ENCODE results near the gene ATP11B.

The ATP11B gene

GRCh38 chr3:182913889-182914288 is 120.6 kb downstream of the ATP11B start:
- DNase-seq: peak; percentile 76

DNA sequence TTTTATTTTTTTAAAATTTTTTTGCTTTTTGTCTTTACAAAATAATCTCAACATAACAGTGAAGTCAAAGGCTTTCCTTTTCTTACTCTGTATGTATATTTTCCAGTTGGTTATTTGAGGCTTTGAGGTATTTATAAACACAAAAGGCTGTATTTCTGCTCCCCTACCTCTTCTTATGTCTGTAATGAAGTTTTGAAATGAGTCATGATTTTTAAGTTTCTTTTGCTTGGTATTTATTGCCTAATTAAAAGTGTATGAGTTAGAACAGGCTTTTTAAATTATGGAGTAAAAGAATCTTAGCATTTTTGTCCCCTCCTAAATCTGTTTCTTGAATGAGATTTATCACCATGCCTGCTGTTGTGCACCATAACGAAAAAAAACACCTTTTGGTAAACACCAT is 121.0 kb downstream of the ATP11B start:
- no peak for DNase-seq

- no peak for DNase-seq
Measured at GRCh38 chr3:182917134-182917533, 123.8 kb downstream of the ATP11B start.

DNA sequence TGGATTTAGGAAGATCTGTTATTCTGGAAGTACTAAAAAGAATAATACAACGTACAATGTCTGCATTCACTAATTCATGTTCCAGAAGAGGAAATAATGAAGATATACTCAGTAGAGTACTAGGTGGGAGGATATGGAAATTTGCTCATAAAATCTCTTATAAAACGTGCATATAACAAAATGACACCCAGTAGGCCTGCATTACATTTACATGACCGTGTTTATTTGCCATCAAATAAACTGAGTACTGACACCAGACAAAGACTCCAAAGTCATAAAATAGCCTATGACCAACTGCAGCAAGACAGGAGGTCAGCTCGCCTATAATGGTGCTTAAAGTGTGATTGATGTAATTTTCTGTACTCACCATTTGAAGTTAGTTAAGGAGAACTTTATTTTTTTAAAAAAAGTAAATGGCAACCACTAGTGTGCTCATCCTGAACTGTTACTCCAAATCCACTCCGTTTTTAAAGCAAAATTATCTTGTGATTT is 126.6 kb downstream of the ATP11B start:
- DNase-seq: no peak

DNA sequence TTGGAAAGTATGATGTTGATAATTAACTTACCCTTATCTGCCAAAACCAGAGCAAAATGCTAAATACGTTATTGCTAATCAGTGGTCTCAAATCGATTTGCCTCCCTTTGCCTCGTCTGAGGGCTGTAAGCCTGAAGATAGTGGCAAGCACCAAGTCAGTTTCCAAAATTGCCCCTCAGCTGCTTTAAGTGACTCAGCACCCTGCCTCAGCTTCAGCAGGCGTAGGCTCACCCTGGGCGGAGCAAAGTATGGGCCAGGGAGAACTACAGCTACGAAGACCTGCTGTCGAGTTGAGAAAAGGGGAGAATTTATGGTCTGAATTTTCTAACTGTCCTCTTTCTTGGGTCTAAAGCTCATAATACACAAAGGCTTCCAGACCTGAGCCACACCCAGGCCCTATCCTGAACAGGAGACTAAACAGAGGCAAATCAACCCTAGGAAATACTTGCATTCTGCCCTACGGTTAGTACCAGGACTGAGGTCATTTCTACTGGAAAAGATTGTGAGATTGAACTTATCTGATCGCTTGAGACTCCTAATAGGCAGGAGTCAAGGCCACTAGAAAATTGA is 127.3 kb downstream of the ATP11B start:
- DNase-seq: no peak

DNA sequence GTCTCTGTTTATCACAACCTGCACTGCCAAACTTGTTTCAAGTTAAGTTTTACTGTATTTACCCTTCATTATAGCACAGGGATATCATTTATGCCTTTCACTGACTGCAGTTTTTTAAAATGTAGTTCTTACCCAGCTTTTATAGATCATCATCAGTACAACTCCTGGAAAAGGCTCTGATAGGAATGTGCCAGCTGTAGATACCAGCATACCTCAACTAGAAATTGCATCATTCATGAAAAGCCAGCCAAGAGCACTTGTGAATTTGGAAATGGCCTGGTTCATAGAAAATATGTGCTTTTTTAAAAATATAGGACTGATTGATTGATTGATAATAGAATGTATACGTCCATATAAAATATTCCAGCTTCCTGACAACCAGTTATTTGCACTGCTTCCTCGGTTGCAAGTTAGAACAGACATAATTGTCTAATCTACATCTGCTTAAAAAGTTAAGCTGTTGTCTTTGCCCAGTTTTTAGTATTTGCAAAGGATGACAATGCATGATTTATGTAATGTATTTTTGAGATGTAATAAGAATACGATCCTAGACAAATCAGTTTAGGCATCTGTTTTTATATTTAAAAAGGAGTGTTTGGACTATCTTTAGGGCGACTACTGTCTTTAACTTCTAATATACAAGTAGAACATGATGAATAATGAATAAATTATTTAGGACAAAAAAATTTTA is 128.5 kb downstream of the ATP11B start:
- DNase-seq: no peak

DNA sequence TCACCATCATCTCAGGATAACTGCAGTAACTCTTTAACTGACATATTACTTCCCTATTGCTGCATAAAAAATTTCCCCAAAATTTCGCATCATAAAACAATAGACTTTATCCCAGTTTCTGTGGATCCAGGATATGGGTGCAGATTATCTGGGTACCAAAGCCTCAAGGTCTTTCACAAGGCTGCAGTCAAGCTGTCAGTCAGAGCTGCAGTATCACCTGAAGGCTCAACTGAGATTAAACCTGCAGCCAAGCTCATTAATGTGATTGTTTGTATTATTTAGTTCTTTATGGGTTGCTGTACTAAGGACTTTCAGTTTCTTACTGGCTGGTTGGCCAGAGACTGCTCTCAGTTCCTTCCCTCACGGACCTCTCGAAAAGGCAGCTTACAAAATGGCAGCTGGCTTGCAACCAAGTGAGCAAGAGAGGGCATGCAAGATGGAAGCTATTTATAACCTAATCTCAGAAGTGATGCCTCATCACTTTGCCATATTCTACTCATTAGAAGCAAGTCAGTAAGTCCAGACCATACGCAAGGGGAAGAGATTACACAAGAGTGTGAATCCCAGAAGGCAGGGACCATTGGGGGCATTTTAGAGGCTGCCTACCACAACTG is 132.1 kb downstream of the ATP11B start:
- no peak for DNase-seq

- no peak for DNase-seq
Measured at GRCh38 chr3:182925944-182926337, 132.6 kb downstream of the ATP11B start.

DNA sequence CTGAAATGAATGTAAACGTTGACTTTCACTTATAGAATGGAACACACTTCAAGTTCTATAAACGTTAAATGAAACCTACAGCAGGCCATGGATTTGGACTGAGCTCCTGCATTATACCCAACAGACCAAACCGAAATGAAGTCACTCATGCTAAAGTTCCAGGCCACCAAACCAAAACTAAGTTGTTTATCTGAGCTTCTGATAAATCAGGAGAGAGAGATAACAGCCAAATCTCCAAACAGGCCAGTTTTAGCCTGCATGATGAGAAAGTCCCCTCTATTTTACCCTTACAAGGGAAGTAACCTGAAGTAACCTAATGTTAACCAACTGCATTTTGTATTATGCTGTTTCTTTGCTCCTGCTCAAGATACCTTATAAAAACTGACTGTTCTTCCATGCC is 142.5 kb downstream of the ATP11B start:
- DNase-seq: no peak

DNA sequence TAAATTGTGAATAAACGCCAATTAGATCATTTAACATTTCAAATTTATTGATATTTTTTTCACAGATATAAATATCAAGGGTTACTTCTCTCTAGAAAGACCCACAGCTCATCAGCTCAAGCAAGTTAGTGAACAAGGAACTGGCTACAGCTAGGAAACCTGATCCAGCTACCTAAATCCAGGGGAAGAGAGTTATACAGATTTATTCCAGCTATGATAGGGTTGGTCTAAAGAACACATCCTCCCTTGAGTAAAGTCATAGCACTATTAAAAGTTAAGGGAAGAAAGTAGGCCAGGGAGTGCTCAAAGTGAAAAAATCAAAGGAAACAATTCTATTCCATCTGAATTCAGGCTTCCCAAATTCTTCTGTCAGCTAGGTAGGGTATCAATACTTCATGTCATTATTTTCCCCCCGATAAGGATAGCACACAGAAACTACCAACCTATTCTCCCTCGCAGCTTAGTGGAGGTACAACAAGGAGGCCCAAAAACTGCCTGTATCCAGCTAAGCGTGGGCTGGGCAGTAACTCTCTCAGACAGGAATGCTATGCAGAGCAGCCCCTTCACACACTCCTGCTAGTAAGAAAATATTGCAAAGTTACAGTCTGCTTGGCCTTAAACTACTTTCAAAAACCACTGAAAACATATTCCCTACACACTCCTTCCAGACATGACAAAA is 143.1 kb downstream of the ATP11B start:
- no peak for DNase-seq

- no peak for DNase-seq
Measured at GRCh38 chr3:182936918-182937285, 143.6 kb downstream of the ATP11B start.

GRCh38 chr3:182937293-182938051 is 144.2 kb downstream of the ATP11B start:
- DNase-seq: peak; percentile 46

GRCh38 chr3:182940266-182940808 is 147.0 kb downstream of the ATP11B start:
- DNase-seq: no peak

- DNase-seq: no peak
Measured at GRCh38 chr3:182941719-182942118, 148.4 kb downstream of the ATP11B start.

DNA sequence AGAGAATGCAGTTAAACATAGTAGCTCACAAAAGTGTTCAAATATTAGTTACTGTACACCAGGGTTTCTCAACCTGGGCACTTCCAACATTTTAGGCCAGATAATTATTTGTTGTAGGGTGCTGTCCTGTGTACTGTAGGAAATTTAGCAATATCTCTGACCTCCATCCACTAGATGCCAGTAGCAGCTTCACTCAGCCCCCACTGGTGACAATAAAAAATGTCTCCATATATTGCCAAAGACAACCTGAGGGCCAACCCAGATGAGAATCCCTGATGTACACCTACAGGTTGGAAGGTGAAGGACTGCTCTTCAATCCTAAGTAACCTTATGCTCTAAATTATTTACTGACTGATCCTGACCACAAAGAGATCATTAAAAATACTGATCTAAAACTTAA is 154.6 kb downstream of the ATP11B start:
- no peak for DNase-seq

DNA sequence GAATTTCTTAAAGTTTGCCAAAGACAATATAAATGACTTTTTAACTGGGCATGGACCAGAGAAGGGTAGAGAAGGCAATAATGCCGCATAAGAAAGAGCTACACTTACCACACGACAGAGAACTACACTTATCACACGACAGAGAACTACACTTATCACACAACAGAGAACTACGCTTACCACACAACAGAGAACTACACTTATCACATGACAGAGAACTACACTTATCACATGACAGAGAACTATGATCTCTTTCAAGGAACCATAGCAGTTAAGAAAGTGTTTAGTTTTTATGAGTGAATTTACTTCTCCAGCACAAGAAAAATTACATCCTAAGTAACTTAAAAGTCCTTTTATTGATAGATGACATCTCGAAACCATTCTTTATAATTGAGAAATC is 155.0 kb downstream of the ATP11B start:
- no peak for DNase-seq

GRCh38 chr3:182949688-182950087 is 156.4 kb downstream of the ATP11B start:
- DNase-seq: no peak

DNA sequence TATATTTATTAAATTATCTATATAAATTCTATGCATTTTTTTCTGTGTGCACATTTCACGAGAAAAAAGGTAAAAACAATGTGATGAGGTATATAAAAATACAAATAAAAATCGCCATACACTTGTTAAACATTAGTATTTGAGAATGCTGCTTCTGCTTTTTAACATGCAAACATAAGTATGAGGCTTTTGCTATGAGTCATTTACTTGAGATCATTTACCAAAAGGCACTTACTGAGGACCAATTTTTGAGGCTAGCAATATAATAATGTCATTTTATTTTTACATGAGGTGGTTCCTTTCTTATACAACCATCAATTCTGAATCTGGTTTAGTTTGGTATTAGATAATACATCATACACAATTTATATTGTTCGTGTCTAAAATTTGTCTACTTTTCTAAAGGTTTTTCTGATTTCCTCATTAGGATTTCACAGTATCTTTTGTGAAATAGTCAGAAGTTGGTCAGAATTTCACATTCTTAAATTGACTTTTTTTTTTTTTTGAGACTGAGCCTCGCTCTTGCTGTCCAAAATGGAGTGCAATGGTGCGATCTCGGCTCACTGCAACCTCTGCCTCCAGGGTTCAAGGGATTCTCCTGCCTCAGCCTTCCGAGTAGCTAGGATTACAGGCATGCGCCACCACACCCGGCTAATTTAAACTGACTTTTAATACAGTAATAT is 161.4 kb downstream of the ATP11B start:
- DNase-seq: no peak

DNA sequence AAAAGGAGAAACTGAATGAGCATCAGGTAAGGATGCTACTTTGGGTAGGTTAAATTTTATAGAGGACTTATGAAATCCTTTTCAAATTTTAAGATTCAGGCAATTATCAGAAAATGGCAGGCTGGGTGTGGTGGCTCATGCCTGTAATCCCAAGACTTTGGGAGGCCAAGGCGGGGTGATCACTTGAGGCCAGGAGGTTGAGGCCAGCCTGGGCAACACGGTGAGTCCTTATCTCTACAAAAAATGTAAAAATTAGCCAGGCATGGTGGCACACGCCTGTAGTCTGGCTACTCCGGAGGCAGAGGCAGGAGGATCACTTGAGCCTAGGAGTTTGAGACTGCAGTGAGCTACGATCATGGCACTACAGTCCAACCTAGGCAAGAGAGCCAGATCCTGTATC is 163.9 kb downstream of the ATP11B start:
- DNase-seq: no peak

DNA sequence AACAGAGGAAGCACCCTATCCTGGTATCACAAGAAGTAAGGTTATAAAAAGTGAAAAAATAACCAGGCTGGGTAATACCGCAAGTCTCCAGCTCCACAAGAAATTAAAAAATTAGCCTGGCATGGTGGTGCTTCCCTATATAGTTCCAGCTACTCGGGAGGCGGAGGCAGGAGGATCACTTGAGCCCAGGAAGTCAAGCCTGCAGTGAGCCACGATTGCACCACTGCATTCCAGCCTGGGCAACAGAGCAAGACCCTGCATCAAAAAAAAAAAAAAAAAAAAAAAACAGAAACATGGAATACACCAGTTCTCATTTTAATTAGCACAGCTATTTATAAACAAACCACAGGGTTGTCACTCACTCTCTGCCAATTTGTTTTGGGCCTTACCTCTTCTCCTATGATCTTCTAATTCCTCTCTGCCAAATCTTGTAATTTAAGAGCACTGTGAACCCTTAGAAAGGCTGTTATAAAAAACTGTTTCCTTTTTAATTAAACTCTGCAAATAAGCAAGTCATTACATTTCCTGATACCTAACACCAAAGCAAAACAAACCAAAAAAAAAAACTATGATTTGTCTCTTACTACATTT is 164.5 kb downstream of the ATP11B start:
- no peak for DNase-seq

DNA sequence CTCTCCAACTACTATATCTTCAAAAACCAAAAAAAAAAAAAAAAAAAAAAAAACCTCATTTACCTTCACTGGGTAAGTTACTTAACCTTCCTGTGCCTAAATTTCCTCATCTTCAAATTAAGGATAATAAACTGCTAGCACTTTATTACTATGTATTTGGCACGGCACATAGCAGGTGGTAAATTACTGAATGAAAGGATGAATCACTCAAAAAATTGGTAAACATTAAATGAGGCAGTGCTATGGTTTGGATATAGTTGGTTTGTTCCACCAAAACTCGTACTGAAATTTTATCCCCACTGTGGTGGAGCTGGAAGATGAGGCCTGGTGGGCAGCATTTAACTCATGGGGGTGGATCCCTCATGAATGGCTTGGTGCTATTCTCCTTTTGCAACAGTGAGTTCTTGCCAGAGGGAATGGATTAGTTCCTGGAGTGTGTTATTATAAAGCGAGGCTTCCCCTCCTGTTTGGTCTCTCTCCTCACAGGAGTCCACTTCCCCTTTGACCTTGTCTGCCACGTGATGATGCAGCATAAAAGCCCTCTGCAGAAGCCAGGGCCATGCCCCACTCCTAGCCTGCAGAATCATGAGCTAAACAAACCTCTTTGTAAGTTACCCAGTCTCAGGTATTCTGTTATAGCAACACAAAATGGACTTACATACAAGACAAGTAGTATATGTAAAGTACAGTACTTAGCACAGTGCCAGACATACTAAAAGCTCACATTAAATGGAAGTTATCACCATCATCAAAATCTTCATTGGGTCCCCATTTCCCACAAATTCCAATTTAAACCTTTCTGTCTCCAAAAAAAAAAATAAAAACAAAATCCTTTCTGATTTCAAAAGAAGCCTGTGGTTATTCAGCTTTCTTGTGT is 166.4 kb downstream of the ATP11B start:
- DNase-seq: no peak

Measured in NCI-H2029 treated with DMSO at 0.1 percent for 48 hours (cell line).